Smooth muscle cell (in vitro differentiated cells): ENCODE data around the gene CPNE4. TPM values are rescaled to one million over a fixed set of nuclear protein-coding genes. Genes with fewer than 3 reads are reported as not detected.

ENCODE experiments used
- DNase-seq: peaks from one replicate; lab custom pipeline; 2025; ENCODE audit not compliant: unreplicated experiment; lab: John Stamatoyannopoulos, UW
- H2AFZ ChIP-seq: fragments of 200-600 bp; sonication (generic); 2 replicates; pipeline ENCODE4 v1.6.0; 2016; ENCODE audit warnings: antibody characterized with exemption, low read depth, mild to moderate bottlenecking
- H3F3A ChIP-seq: fragments of 200-600 bp; sonication (generic); 2 replicates; pipeline ENCODE4 v1.6.0; 2017; ENCODE audit warnings: antibody characterized with exemption, low read depth
- H3K27ac ChIP-seq: fragments of 200-600 bp; sonication (generic); 2 replicates; pipeline ENCODE4 v1.5.1; 2016; ENCODE audit warnings: low read depth, mild to moderate bottlenecking
- H3K27me3 ChIP-seq: fragments of 200-600 bp; sonication (generic); 2 replicates; pipeline ENCODE4 v1.6.1; 2016; ENCODE audit warnings: low read depth, mild to moderate bottlenecking
- H3K36me3 ChIP-seq: fragments of 200-600 bp; sonication (generic); 2 replicates; pipeline ENCODE4 v1.5.1; 2016; ENCODE audit warnings: low read depth
- H3K4me1 ChIP-seq: fragments of 200-600 bp; sonication (generic); 2 replicates; pipeline ENCODE4 v1.5.1; 2016; ENCODE audit warnings: low read depth
- H3K4me2 ChIP-seq: fragments of 200-600 bp; sonication (generic); 2 replicates; pipeline ENCODE4 v1.6.0; 2016; ENCODE audit warnings: mild to moderate bottlenecking
- H3K4me3 ChIP-seq: fragments of 200-600 bp; sonication (generic); 2 replicates; pipeline ENCODE4 v1.5.1; 2016; ENCODE audit warnings: mild to moderate bottlenecking
- H3K79me2 ChIP-seq: fragments of 200-600 bp; sonication (generic); 2 replicates; pipeline ENCODE4 v1.6.0; 2016; ENCODE audit warnings: low read depth, mild to moderate bottlenecking
- H3K9ac ChIP-seq: fragments of 200-600 bp; sonication (generic); 2 replicates; pipeline ENCODE4 v1.6.0; 2016; ENCODE audit warnings: low read depth
- H3K9me3 ChIP-seq: fragments of 200-600 bp; sonication (generic); replicated peaks from 2 replicates; pipeline ENCODE4 v1.5.1; 2016; ENCODE audit warnings: low read depth
- H4K20me1 ChIP-seq: fragments of 200-600 bp; sonication (generic); 2 replicates; pipeline ENCODE4 v1.6.0; 2016; ENCODE audit warnings: low read depth
- WGBS: methylation state at CpG from one replicate; pipeline ENCODE4 v1.1.7; 2016; ENCODE audit warnings: low lambda C conversion rate; 5-methylcytosine and 5-hydroxymethylcytosine counted together
- polyA plus RNA-seq: library from polyadenylated mRNA; unstranded; fragments of >200 nt; fragmentation: Nextera tagmentation; extraction: Ambion mirVana; gene quantifications from 2 replicates; pipeline ENCODE4 v1.2.1, GENCODE V29; 2016
- total RNA-seq: library from RNA; depleted of rRNA; stranded (reverse); fragments of >200 nt; gene quantifications from 2 replicates; pipeline ENCODE4 v1.2.3, GENCODE V29; 2014
- TF ChIP-seq, protein P1 (sequence below): fragments of 200-600 bp; sonication (generic); IDR thresholded peaks from 2 replicates; pipeline ENCODE4 v1.5.1; 2017; ENCODE audit warnings: borderline replicate concordance, mild to moderate bottlenecking, antibody characterized with exemption; ENCODE audit not compliant: insufficient read depth, poor library complexity, severe bottlenecking

Gene CPNE4
- total and polyA plus RNA-seq, 2 experiments from 2014 or later: 0.05 to 1.6 TPM

DNA sequence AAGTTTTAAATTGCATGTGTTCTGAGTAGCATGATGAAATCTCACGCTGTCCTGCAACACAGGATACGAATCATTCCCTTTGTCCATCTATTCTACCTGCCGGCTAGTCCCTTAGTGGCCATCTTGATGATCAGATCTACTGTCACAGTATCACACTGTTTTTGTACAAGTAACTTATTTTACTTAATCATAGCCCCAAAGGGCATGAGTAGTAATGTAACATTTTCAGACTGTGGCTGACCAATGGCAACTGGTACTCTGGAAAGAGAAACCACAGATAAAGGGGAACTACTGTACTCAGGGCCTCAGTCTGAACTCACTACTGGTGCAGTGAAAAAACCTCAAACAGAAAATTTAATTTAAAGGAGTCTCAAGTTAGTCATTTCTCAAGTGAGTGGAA lies 404.7 kb downstream of the CPNE4 start:
- DNase-seq: no peak
- Histone ChIP-seq H3K79me2 (no peaks in the 10 kb centered on the region), H3K4me2 (no peak overlapping the region), H2AFZ (no peak overlapping the region), H3K27me3 (no peaks in the 10 kb centered on the region), H3K4me3 (no peak overlapping the region), H3K36me3 (no peaks in the 10 kb centered on the region), H3K4me1 (no peaks in the 10 kb centered on the region), H3K9ac (no peak overlapping the region), H3K27ac (no peak overlapping the region), H3K9me3 (no peaks in the 10 kb centered on the region), H3F3A (no peaks in the 10 kb centered on the region), H4K20me1 (no peaks in the 10 kb centered on the region)
- TF ChIP-seq, protein P1, sequence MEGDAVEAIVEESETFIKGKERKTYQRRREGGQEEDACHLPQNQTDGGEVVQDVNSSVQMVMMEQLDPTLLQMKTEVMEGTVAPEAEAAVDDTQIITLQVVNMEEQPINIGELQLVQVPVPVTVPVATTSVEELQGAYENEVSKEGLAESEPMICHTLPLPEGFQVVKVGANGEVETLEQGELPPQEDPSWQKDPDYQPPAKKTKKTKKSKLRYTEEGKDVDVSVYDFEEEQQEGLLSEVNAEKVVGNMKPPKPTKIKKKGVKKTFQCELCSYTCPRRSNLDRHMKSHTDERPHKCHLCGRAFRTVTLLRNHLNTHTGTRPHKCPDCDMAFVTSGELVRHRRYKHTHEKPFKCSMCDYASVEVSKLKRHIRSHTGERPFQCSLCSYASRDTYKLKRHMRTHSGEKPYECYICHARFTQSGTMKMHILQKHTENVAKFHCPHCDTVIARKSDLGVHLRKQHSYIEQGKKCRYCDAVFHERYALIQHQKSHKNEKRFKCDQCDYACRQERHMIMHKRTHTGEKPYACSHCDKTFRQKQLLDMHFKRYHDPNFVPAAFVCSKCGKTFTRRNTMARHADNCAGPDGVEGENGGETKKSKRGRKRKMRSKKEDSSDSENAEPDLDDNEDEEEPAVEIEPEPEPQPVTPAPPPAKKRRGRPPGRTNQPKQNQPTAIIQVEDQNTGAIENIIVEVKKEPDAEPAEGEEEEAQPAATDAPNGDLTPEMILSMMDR: no peak
- WGBS: 92% methylated on average over 3 of the region's 3 CpGs

GRCh38 chr3:131623431-131623830 lies 411.4 kb downstream of the CPNE4 start:
- no peaks in the 10 kb centered on the region for H3K36me3 ChIP-seq
- WGBS: 80% methylated on average over 1 of the region's 1 CpG
- H4K20me1 ChIP-seq: no peaks in the 10 kb centered on the region
- no peaks in the 10 kb centered on the region for H3K27me3 ChIP-seq
- no peak for DNase-seq
- H3K4me3 ChIP-seq: no peak overlapping the region
- H3K9me3 ChIP-seq: no peaks in the 10 kb centered on the region
- TF ChIP-seq, protein P1: no peak
- H3K9ac ChIP-seq: no peak overlapping the region
- H3F3A ChIP-seq: no peaks in the 10 kb centered on the region
- no peak overlapping the region for H3K27ac ChIP-seq
- H3K4me1 ChIP-seq: no peaks in the 10 kb centered on the region
- no peaks in the 10 kb centered on the region for H3K79me2 ChIP-seq
- no peak overlapping the region for H2AFZ ChIP-seq
- H3K4me2 ChIP-seq: no peak overlapping the region

GRCh38 chr3:131622726-131623125 lies 412.1 kb downstream of the CPNE4 start:
- no peaks in the 10 kb centered on the region for H3K36me3 ChIP-seq
- H4K20me1 ChIP-seq: no peaks in the 10 kb centered on the region
- no peaks in the 10 kb centered on the region for H3K79me2 ChIP-seq
- no peaks in the 10 kb centered on the region for H3K4me1 ChIP-seq
- 92% methylated on average over 5 of the region's 5 CpGs for WGBS
- no peaks in the 10 kb centered on the region for H3F3A ChIP-seq
- no peak for DNase-seq
- no peaks in the 10 kb centered on the region for H3K27me3 ChIP-seq
- no peak overlapping the region for H2AFZ ChIP-seq
- TF ChIP-seq, protein P1: no peak
- no peak overlapping the region for H3K4me2 ChIP-seq
- no peak overlapping the region for H3K4me3 ChIP-seq
- no peak overlapping the region for H3K9ac ChIP-seq
- H3K27ac ChIP-seq: no peak overlapping the region
- H3K9me3 ChIP-seq: no peaks in the 10 kb centered on the region

DNA sequence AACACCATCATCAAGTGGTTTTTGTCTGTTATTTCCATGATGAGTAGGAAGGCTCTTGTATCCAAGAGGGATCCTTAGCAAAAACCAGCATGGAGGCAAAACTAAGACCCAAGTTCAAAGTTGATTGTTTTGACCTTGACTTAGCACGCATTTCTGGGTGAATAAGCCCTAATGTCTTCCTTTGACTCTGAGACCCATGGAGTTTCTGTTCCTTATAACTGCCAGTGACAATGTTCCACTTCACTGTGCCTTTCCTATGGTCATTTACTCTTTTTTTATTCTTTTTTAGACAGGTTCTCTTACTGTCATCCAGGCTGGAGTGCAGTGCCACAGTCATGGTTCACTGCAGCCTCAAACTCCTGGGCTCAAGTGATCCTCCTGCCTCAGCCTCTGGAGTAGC lies 413.8 kb downstream of the CPNE4 start:
- no peak for DNase-seq
- TF ChIP-seq, protein P1: no peak
- 91% methylated on average over 1 of the region's 1 CpG for WGBS

More for the DNA sequence above, 413.8 kb downstream of the CPNE4 start:
- Histone ChIP-seq H3K27ac (no peak overlapping the region), H4K20me1 (no peaks in the 10 kb centered on the region), H3K9me3 (no peaks in the 10 kb centered on the region), H3K27me3 (no peaks in the 10 kb centered on the region), H3K4me3 (no peak overlapping the region), H3K4me2 (no peak overlapping the region), H3K4me1 (no peaks in the 10 kb centered on the region), H2AFZ (no peak overlapping the region), H3K79me2 (no peaks in the 10 kb centered on the region), H3K9ac (no peak overlapping the region), H3F3A (no peaks in the 10 kb centered on the region), H3K36me3 (no peaks in the 10 kb centered on the region)
